Sigmoid colon (tissue), 7 donors: ENCODE measurements around the gene ATG12. TPM values are rescaled to one million over a fixed set of nuclear protein-coding genes. Genes with fewer than 3 reads are reported as not detected.
"Not testable (repeated sequence)": the region's sequence is repeated elsewhere in the genome, so short reads cannot be mapped to it uniquely, and the experiment has no call there.

ENCODE experiments used
- DNase-seq: peaks from one replicate; pipeline ENCODE4 v3.0.0-alpha.2; 2019
- H3K27ac ChIP-seq, 4 donors: fragments of 200-600 bp; sonication (generic); one replicate each; pipeline ENCODE4 v1.5.1; 2016 to 2019; ENCODE audit warnings: mild to moderate bottlenecking in 1 of 4
- H3K27me3 ChIP-seq, 3 donors: fragments of 200-600 bp; sonication (generic); one replicate each; pipeline ENCODE4 v1.5.1; 2019; ENCODE audit warnings: mild to moderate bottlenecking in 1 of 3
- H3K36me3 ChIP-seq, 4 donors: fragments of 200-600 bp; sonication (generic); one replicate each; pipeline ENCODE4 v1.5.1; 2016 to 2019
- H3K4me1 ChIP-seq, 4 donors: fragments of 200-600 bp; sonication (generic); one replicate each; pipeline ENCODE4 v1.5.1; 2017 to 2019
- H3K4me3 ChIP-seq, 4 donors: fragments of 200-600 bp; sonication (generic); one replicate each; pipeline ENCODE4 v1.5.1; 2017 to 2019; ENCODE audit warnings: mild to moderate bottlenecking in 2 of 4, moderate library complexity in 1 of 4
- H3K9me3 ChIP-seq, 4 donors: fragments of 200-600 bp in 3 of 4; sonication (generic) in 3 of 4; one replicate each; pipeline versions ENCODE4 v1.5.1 to v1.6.1; 2013 to 2019
- EP300 ChIP-seq, 4 donors: sonication (generic); formaldehyde crosslinking; IDR thresholded peaks; one replicate each; pipeline ENCODE4 v1.6.1; 2017; ENCODE audit warnings: antibody characterized with exemption in 4 of 4
- POLR2A ChIP-seq, 2 donors: fragments of 450-650 bp; IDR thresholded peaks; one replicate each; pipeline ENCODE4 v1.6.1; 2016; ENCODE audit warnings: antibody characterized with exemption in 2 of 2, mild to moderate bottlenecking in 2 of 2, moderate library complexity in 2 of 2
- POLR2AphosphoS5 ChIP-seq, 4 donors: sonication (generic); formaldehyde crosslinking; IDR thresholded peaks; one replicate each; pipeline ENCODE4 v1.6.1; 2017; ENCODE audit warnings: antibody characterized with exemption in 4 of 4
- WGBS, 2 donors: extraction: QIAGEN DNeasy Blood & Tissue Kit; methylation state at CpG; one replicate each; pipeline ENCODE4 v1.1.7; 2013; 5-methylcytosine and 5-hydroxymethylcytosine counted together
- intact Hi-C: fragments of 100-400 bp; cut with DNase I; formaldehyde crosslinking; loops from one replicate; pipeline ENCODE4 v1.15.1; 2023
- polyA plus RNA-seq, 3 donors: library from polyadenylated mRNA; stranded (reverse); fragments of 200-250 nt; gene quantifications; one replicate each; pipeline ENCODE4 v1.2.3, GENCODE V29; 2013
- total RNA-seq, 4 donors: library from RNA; depleted of rRNA; stranded (reverse); fragments of >200 nt; gene quantifications; one replicate each; pipeline ENCODE4 v1.1.0, GENCODE V29; 2016
- TF ChIP-seq, protein P1 (sequence below), 4 experiments: fragments of 450-650 bp in 3 of 4; fragments of 200-600 bp in 1 of 4; IDR thresholded peaks; one replicate each; pipeline ENCODE4 v1.5.1; 2016 to 2019; ENCODE audit warnings: antibody characterized with exemption in 4 of 4, mild to moderate bottlenecking in 3 of 4, moderate library complexity in 2 of 4
- donor health status: healthy with polysubstance abuse.
- donor health status: Bipolar disorder and iron deficiency.
- donor health status: healthy.

Gene ATG12
- total and polyA plus RNA-seq, 7 donors, result 29.5 to 82.5 (median 46.0) TPM

DNA sequence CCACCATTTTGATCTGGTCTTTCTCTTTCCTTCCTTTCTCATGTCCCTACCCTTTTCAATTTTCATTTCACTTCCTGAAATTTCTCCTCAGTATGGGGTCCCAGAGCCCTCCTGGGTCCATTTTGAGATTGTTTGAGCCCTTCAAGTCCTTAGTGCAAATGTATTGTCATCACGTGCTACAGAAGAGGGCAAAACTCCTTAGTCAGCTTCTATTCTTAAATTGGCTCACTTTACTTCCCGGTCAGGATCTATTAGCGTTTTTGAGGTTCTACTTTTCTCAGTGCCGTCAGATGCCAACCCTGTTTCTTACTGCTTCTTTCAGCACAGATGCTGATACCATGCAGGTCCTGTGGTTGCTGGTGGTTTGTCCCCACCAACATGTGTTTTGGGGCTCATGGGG lies 5.9 kb downstream of the ATG12 start:
- no peak overlapping the region for H3K27ac ChIP-seq
- WGBS, 2 donors, result 90 to 92% methylated on average over 4 of the region's 4 CpGs
- peaks cover 3 to 71% (median 16%) of the 10 kb centered on the region in 4 donors for H3K36me3 ChIP-seq
- H3K4me3 ChIP-seq, result no peak overlapping the region
- no peak for DNase-seq
- no peak for TF ChIP-seq POLR2A (IDR thresholded peaks at IDR 0.05)
- TF ChIP-seq POLR2AphosphoS5 (IDR thresholded peaks at IDR 0.05), result no peak
- TF ChIP-seq, protein P1, sequence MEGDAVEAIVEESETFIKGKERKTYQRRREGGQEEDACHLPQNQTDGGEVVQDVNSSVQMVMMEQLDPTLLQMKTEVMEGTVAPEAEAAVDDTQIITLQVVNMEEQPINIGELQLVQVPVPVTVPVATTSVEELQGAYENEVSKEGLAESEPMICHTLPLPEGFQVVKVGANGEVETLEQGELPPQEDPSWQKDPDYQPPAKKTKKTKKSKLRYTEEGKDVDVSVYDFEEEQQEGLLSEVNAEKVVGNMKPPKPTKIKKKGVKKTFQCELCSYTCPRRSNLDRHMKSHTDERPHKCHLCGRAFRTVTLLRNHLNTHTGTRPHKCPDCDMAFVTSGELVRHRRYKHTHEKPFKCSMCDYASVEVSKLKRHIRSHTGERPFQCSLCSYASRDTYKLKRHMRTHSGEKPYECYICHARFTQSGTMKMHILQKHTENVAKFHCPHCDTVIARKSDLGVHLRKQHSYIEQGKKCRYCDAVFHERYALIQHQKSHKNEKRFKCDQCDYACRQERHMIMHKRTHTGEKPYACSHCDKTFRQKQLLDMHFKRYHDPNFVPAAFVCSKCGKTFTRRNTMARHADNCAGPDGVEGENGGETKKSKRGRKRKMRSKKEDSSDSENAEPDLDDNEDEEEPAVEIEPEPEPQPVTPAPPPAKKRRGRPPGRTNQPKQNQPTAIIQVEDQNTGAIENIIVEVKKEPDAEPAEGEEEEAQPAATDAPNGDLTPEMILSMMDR (IDR thresholded peaks at IDR 0.05), result no peak
- TF ChIP-seq EP300 (IDR thresholded peaks at IDR 0.05), result no peak
- intact Hi-C loops, result no loop called here
- H3K4me1 ChIP-seq, result peaks cover 0 to 28% (median 23%) of the 10 kb centered on the region in 4 donors
- H3K27me3 ChIP-seq, result no peaks in the 10 kb centered on the region
- H3K9me3 ChIP-seq, result no peaks in the 10 kb centered on the region

DNA sequence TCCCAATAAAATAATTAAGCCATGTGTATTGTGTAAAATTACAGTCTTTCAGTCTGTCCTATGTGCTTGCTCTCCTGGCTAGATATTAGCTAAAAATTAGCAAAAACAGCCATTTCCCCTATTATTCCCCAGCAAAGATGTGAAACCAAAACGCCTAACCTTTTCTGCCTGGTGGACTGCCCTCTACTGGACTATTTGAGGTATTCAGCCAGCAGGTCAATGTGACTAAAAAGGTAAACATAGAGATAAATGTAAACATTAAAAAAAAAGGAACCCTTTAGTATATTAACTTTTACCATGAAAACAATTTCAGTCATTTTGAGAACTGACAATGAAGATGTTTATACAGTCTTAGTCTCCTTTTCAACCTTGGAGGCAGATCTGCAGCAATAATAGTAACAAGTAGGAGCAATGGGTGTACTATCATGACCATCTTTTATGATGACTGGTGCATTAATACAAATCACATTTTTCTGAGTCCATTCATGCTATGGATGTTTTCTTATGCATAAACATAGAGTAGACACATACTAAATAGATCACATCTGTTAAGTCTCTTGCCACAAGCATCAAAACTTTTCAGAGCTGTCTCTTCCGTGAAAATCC lies 10.1 kb downstream of the ATG12 start:
- intact Hi-C loops, result no loop called here
- TF ChIP-seq EP300 (IDR thresholded peaks at IDR 0.05), result no peak
- TF ChIP-seq, protein P1 (IDR thresholded peaks at IDR 0.05), result peak in 3 of 4 experiments; percentile 33 to 68 (median 47)
- 52 to 53% methylated on average over 2 of the region's 2 CpGs for WGBS, 2 donors
- Histone ChIP-seq H3K27me3 (no peaks in the 10 kb centered on the region), H3K36me3 (peaks cover 0 to 90% (median 18%) of the 10 kb centered on the region in 4 donors), H3K4me3 (no peak overlapping the region), H3K27ac (no peak overlapping the region), H3K9me3 (no peaks in the 10 kb centered on the region), H3K4me1 (no peaks in the 10 kb centered on the region)
- no peak for DNase-seq

DNA sequence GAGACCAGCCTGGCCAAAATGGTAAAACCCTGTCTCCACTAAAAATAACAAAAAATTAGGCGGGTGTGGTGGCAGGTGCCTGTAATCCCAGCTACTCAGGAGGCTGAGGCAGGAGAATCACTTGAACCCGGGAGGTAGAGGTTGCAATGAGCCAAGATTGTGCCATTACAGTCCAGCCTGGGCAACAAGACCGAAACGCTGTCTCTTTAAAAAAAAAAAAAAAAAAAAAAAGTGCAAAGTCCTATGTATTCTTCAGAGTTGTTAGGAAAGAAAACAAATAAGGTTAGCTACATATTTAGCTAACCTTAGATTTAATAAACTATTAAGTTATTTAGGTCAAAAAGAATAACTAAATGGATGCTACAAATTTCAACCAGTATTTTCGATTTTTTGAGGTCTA lies 11.5 kb downstream of the ATG12 start:
- Histone ChIP-seq H3K4me1 (no peaks in the 10 kb centered on the region), H3K27me3 (no peaks in the 10 kb centered on the region), H3K4me3 (no peak overlapping the region), H3K36me3 (peaks cover 0 to 77% (median 13%) of the 10 kb centered on the region in 4 donors), H3K9me3 (no peaks in the 10 kb centered on the region), H3K27ac (no peak overlapping the region)
- 65 to 95% methylated on average over 5 of the region's 5 CpGs for WGBS, 2 donors
- DNase-seq, result no peak
- TF ChIP-seq POLR2AphosphoS5 (IDR thresholded peaks at IDR 0.05) (no peak), EP300 (IDR thresholded peaks at IDR 0.05) (no peak), POLR2A (IDR thresholded peaks at IDR 0.05) (no peak)
- TF ChIP-seq, protein P1 (IDR thresholded peaks at IDR 0.05), result no peak
- intact Hi-C loops, result no loop called here

DNA sequence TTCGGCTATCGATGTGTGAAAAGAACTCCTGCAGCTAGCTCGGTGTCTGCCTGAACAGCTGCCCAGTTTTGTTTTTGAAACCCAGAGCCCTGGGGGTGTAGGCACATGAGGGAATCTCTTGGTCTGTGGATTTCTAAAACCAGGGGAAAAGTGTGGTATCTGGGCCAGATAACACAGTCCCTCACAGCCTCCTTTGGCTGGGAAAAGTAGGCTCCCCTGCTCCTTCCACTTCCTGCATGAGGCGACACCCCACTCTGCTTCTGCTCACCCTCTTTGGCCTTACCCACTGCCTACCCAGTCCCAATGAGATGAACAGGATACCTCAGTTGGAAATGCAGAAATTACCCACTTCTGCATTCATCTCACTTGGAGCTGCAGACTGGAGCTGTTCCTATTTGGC lies 15.4 kb downstream of the ATG12 start:
- intact Hi-C loops, result no loop called here
- Histone ChIP-seq H3K27me3 (no peaks in the 10 kb centered on the region), H3K36me3 (peaks cover 0 to 37% (median 11%) of the 10 kb centered on the region in 4 donors), H3K4me1 (no peaks in the 10 kb centered on the region), H3K27ac (no peak overlapping the region), H3K9me3 (no peaks in the 10 kb centered on the region), H3K4me3 (no peak overlapping the region)
- no peak for DNase-seq
- no peak for TF ChIP-seq EP300 (IDR thresholded peaks at IDR 0.05)
- TF ChIP-seq, protein P1 (IDR thresholded peaks at IDR 0.05), result no peak
- TF ChIP-seq POLR2AphosphoS5 (IDR thresholded peaks at IDR 0.05), result no peak
- no peak for TF ChIP-seq POLR2A (IDR thresholded peaks at IDR 0.05)
- 98% methylated on average over 4 of the region's 4 CpGs for WGBS, 2 donors

DNA sequence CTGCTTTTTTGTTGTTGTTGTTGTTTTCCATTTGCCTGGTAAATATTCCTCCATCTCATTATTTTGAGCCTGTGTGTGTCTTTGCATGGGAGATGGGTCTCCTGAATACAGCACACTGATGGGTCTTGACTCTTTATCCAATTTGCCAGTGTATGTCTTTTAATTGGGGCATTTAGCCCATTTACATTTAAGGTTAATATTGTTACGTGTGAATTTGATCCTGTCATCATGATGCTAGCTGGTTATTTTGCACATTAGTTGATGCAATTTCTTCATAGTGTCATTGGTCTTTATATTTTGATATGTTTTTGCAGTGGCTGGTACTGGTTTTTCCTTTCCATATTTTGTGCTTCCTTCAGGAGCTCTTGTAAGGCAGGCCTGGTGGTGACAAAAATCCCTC lies 16.4 kb downstream of the ATG12 start:
- H3K9me3 ChIP-seq, H3K27ac ChIP-seq, H3K4me1 ChIP-seq, DNase-seq, H3K27me3 ChIP-seq, intact Hi-C loops, H3K4me3 ChIP-seq: not testable (repeated sequence)
- H3K36me3 ChIP-seq, result peaks cover 0 to 28% (median 11%) of the 10 kb centered on the region in 4 donors
- WGBS, 2 donors, result 95 to 97% methylated on average over 1 of the region's 1 CpG
